ENCODE results near the gene ATXN7L3.

Gene ATXN7L3

DNA sequence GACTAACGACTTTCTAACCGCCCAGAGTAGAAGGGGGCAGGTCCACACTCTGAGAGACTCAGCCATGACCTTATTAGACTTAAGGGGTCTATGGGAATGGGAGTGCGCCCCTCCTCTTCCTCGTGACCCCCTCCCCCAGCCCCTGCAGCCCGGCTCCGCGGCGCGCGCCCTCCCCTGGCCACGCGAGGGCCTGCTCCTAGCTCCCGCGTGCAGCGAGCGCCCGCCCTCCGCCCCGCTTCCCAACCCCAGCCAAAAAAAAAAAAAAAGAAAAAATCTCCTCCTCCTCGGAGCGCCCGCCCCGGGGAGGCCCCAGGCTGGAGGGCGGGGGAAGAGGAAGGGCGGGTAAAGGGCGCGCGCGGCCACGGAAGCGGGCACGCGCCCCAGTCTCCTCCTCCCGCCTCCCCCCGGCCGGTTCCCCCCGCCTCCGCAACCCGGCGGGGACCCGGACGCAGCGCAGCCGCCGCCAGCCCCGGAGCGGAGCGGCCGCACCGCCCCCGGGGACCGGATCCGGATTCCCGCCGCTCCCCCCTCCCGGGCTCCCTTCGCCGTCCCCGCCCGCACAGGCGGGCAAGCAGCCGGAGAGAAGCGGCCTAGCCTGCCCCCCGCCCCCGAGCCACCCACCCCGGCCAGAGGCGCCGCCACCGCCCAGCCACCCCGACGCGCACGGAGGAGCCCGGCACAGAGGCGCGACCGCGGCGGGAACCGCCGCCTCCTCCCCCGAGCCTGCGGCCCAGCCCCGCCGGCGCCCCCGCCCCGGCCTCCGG is 18.8 kb upstream of the ATXN7L3 start:
- peak; percentile 90 for DNase-seq

DNA sequence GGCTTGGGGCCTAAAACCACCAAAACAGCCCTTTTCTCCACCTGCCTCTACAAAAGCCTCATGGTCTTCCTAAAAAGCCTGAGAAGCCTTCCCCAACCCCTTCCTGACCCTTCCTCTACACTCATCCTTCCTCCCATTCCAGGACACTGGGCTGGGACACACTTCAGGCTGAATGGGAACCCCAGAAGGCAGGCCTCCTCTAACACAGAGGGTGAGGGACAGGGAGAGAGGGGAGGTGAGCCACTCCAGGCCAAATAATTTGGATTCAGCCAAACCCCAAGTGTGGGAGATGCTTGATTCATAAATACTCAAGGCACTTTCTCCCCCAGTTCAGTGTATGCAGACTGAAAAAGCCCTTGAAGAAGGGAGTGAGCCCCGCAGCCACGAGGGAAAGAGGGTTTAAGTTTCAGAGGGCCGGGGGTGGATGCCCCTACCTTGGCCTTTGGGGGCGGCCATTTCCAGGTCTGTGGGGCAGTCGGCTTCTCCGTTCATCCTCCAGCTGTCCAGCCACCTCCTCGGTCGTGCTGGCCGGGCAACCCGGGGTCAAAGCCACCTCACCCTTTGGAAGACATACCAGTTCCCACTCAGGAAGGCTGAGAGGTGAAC is 18.2 kb upstream of the ATXN7L3 start:
- DNase-seq = no peak

- DNase-seq = no peak
These were observed 17.0 kb upstream of the ATXN7L3 start for GRCh38 chr17:44216694-44217093.

DNA sequence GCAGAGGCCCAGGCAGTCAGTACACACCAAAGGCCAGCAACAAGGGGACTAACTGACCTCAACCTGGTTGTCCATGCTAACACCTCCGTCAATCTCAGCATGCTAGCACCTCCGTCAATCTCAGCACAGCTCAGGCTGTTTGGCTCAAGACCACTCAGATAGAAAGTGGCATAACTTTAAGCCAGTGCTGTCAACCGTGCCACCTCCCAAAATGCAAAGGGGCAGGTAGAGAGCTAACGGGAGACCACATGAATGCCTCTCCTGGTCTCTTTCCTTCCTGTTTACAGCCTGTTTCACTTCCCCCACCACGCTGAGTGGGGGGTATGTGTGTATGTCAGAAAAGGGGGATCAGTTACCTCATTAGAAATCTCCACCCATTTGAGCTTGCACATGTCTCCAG is 16.5 kb upstream of the ATXN7L3 start:
- DNase-seq = peak; percentile 56

GRCh38 chr17:44214896-44215295 is 15.2 kb upstream of the ATXN7L3 start:
- DNase-seq = no peak

DNA sequence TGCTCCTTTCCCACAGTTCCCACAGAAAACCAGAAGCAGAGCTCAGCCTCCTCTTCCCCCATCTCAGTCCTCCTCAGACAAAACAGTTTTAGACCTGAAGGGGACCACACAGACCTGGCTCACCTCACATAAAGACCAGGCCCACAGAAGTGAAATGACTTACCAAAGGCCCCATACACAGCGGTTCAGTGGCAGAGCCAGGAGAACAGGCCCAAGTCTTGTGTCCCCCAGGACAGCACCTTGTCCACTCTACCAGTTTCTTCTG is 14.5 kb upstream of the ATXN7L3 start:
- no peak for DNase-seq

- DNase-seq = no peak
These were observed 13.9 kb upstream of the ATXN7L3 start for GRCh38 chr17:44213403-44214229.

GRCh38 chr17:44212507-44213402 is 13.1 kb upstream of the ATXN7L3 start:
- no peak for DNase-seq

GRCh38 chr17:44211281-44212265 is 11.9 kb upstream of the ATXN7L3 start:
- no peak for DNase-seq

DNA sequence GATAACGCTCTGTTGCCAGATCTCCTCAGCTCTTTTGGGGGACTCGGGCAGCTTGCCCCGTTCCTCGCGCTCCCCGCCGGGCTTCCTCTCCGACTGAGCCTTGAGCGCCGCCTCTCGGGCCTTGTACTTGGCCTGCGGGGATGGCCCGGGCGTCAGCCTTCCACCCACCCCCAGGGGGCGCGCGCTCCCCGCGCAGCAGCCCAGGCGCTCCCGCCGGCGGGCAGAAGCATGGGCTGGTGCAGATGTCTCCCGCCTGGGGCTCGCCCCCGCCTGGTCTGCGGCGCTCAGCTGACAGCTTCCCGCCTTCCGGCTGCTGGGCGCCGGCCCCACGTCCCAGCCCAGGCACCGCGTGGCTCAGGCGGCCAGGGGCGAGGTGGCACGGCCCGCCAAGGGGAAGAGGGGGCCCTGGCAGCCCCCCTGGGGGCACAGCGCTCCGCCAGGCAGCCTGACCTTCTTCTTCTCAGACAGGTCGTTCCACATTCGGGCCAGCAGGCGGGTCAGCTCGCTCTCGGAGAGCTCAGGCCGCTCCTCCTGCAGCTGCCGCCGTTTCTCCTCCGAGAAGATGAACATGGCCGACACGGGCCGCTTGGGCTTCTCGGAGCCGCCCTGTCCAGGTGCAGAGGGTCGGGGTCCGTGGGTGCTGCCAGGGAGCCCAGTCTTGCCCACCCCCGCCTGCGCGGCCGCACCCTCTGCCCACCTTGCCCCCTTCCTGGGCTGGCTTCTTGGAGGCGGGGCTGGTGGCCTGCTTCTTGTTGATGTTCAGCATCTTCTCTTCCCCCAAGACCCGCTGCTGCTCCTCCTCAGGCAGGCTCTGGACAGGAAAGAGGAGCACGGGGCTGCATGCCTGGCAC is 10.9 kb upstream of the ATXN7L3 start:
- peak; percentile 91 for DNase-seq

- no peak for DNase-seq
These were observed 10.2 kb upstream of the ATXN7L3 start for GRCh38 chr17:44209786-44210341.

DNA sequence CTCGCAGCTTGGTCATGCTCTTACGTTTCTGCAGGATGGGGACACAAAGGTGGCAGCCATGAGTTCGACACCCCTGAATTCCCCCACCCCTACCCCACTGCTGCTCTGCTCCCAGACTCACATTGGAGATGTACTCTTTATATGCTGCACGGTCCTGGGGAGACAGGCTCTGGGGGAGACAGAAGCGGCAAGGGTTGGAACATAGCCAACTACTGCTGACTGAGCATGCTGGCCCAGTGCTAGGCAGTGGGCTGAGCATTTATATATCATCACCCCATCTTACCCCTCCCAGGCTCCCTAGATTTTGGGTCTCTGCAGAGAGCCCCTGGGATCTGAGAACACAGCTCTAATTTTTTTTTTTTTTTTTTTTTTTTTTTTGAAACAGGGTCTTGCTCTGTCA is 8.1 kb upstream of the ATXN7L3 start:
- no peak for DNase-seq

- DNase-seq = no peak
These were observed 7.6 kb upstream of the ATXN7L3 start for GRCh38 chr17:44207319-44207718.

GRCh38 chr17:44206825-44207155 is 7.1 kb upstream of the ATXN7L3 start:
- no peak for DNase-seq

DNA sequence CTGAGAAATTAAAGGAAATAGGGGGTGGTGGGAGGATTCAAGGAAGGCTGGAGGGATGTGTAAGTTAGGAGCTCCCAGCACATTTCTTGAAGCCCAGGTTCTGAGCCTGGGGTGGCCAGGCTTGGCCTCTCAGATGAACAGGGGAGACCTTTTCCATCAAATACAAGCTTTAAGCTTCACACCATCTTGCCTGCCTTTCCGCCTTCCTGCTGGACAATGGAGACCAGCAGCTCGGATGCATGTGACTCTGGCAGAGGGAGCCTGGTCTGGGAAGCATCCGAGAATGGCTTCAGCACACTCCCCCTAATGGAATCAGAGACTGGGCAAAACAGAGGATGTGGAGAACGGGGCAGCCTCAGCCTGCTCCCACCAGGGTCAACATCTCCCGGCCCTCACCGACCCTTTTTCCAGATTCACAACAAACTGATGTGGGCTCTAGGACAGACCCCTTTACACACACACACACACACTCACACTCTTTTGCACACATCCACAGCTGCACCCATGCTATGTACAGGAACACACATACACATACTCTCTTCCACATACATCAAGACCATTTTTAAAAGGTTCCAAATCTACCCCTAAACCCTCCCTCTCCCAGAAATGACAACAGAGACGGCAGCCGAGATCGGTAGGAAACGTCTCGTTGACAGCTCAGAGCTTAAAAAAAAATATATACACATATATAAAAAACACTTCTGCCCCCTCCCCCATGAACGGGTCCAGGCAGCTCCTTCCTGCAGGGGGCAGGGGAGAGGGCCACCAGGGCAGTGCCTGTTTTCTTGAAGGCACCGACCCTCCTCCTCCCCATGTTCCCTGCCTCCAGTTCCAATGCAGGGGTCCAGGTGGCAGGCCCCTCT is 6.5 kb upstream of the ATXN7L3 start:
- no peak for DNase-seq

- no peak for DNase-seq
These were observed 4.8 kb upstream of the ATXN7L3 start for GRCh38 chr17:44204441-44204882.

DNA sequence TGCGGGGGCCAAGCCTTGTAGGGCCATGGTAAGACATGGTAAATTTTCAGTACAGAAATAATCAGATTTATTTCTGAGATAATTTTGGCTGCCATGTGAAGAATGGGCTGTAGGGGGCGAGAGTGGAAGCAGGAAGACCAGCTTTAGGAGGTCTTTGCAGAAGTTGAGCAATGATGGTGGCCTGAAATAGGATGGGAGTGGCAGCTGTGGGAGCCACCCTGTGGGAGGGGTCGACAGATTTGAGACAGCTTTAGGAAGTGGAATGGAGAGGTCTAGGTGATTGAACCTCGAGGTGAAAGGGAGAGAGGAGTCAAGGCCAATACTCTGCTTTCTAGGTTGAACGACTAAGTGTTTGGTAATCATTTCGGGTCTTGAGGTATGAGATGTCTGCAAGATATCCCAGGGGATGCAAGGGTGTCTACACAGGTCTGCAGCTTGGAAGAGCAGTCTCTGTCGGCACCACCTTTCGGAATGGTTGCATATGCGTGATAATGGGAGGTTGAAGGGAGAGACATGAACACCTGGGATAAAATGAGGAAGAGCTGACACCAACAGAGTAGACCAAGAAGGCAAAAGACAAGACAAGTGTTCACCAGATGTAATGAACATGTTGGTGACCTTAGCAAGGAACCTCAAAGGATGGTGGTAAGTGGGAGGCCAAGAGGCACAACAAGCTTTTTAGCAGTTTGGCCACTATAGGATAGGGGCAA is 4.2 kb upstream of the ATXN7L3 start:
- DNase-seq = peak; percentile 35

GRCh38 chr17:44202756-44203155 is 3.1 kb upstream of the ATXN7L3 start:
- DNase-seq = no peak
